Coronary artery (tissue), 2 donors: ENCODE measurements around the gene KAT2A.
A peak's percentile ranks its signal among the peaks of the same experiment; 100 is the strongest.

Source experiments
- DNase-seq: peaks from one replicate; pipeline ENCODE4 v3.0.0-alpha.2; 2017; ENCODE audit warnings: low spot score
- H3K27ac ChIP-seq, 2 donors: fragments of 200-600 bp; sonication (generic); one replicate each; pipeline ENCODE4 v1.5.1; 2016 to 2019
- H3K4me3 ChIP-seq: fragments of 200-600 bp; sonication (generic); 2 replicates; pipeline ENCODE4 v1.5.1; 2016; ENCODE audit warnings: mild to moderate bottlenecking, moderate library complexity
- TF ChIP-seq, protein P1 (sequence below): fragments of 200-600 bp; sonication (generic); IDR thresholded peaks from one replicate; pipeline ENCODE4 v1.5.1; 2019; ENCODE audit warnings: antibody characterized with exemption

KAT2A gene

GRCh38 chr17:42114118-42114517 lies 7.0 kb downstream of the KAT2A start:
- Histone ChIP-seq H3K27ac (no peak overlapping the region), H3K4me3 (no peak overlapping the region)
- TF ChIP-seq, protein P1, sequence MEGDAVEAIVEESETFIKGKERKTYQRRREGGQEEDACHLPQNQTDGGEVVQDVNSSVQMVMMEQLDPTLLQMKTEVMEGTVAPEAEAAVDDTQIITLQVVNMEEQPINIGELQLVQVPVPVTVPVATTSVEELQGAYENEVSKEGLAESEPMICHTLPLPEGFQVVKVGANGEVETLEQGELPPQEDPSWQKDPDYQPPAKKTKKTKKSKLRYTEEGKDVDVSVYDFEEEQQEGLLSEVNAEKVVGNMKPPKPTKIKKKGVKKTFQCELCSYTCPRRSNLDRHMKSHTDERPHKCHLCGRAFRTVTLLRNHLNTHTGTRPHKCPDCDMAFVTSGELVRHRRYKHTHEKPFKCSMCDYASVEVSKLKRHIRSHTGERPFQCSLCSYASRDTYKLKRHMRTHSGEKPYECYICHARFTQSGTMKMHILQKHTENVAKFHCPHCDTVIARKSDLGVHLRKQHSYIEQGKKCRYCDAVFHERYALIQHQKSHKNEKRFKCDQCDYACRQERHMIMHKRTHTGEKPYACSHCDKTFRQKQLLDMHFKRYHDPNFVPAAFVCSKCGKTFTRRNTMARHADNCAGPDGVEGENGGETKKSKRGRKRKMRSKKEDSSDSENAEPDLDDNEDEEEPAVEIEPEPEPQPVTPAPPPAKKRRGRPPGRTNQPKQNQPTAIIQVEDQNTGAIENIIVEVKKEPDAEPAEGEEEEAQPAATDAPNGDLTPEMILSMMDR: no peak
- no peak for DNase-seq

- TF ChIP-seq, protein P1: no peak
- Histone ChIP-seq H3K27ac (peak overlapping the region; percentile 88 to 96), H3K4me3 (no peak overlapping the region)
- no peak for DNase-seq
Measured at GRCh38 chr17:42113293-42114069, 7.7 kb downstream of the KAT2A start.

DNA sequence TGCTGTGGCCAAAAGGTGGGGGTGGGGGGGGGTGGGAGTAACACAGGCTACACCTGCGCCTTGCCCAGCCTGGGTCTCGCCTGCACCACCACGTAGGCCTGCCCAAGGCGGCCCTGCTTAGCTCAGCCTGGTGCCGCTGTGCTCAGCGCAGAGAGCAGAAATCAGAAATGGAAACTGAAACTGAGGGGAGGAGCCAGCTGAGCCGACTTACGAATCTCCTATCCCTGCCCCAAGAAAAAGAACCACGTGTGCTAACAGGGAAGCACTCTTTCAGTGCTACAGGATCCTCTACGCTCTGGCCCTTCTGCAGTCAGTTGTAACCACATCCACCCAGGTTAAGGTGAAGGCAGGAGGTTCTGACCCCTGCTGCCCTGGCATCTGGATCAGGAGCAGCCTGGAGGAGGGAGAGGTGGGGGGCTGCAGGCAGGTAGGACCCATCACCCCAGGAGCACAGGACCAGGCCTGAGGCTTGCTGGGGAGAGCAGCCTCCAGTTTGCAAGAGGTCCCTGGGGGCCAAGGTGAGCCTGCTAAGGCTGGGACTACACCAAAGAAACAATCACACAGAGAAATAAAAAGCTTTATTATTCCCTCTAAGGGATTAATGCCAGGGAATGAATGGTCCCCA lies 8.5 kb downstream of the KAT2A start, which contains the start of gene DHX58:
TSS of gene DHX58 (minus strand) at position 163 of the 625 bp plus-strand sequence. CDS start 822 bp downstream, outside the sequence.
- peak within 1 kb of the TSS; percentile 81 for H3K4me3 ChIP-seq
- peak within 1 kb of the TSS; percentile 88 to 96 for H3K27ac ChIP-seq
- DNase-seq: peak; percentile 86
- TF ChIP-seq, protein P1: no peak

DNA sequence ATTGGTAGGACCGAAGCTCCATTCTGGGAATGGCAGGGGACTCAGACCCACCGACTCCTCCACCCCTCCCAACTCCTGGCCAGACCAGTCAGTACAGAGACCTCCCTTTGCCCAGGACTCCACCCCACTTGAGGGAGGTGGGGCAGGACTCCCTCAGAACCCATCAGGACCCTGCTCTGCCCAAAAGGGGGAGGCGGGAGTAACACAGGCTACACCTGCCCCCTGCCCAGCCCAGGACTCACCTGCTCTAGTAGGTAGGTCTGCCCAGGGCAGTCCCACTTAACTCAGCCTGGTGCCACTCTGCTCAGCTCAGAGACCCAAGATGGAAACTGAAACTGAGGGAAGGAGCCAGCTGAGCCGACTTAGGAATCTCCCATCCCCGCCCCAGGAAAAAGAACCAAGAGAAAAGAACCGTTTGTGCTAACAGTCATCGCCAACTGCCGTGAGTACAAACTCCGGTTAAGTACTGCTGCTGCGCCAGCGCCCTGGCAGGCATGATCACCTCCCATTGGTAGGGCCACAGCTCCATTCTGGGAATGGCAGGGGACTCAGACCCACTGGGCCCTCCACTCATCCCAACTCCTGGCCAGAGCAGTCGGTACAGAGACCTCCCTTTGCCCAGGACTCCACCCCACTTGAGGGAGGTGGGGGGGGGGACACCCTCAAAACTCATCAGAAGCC lies 9.2 kb downstream of the KAT2A start:
- DNase-seq: no peak
- H3K4me3 ChIP-seq: peak overlapping the region; percentile 81
- TF ChIP-seq, protein P1: no peak
- peak overlapping the region; percentile 88 to 96 for H3K27ac ChIP-seq

DNA sequence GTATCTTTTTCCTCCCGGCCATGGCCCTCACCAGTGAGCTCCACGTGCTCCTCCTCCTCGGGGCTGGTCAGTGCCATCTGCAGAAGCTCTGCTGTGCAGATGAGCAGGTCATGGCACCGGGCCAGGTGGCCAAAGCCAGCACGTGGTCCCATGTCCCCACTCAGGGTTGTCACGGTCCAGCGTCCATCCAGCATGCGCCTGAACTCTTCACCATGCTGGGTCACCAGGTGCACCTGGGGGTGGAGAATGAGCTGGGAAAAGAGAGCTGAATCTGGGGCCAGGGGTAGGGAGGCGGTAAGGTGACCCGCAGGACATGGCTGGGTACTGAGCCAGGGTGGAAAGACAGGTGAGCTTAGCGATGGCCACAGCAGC lies 9.9 kb downstream of the KAT2A start:
- TF ChIP-seq, protein P1: no peak
- peak overlapping the region; percentile 81 for H3K4me3 ChIP-seq
- no peak for DNase-seq
- peak overlapping the region; percentile 88 to 96 for H3K27ac ChIP-seq

DNA sequence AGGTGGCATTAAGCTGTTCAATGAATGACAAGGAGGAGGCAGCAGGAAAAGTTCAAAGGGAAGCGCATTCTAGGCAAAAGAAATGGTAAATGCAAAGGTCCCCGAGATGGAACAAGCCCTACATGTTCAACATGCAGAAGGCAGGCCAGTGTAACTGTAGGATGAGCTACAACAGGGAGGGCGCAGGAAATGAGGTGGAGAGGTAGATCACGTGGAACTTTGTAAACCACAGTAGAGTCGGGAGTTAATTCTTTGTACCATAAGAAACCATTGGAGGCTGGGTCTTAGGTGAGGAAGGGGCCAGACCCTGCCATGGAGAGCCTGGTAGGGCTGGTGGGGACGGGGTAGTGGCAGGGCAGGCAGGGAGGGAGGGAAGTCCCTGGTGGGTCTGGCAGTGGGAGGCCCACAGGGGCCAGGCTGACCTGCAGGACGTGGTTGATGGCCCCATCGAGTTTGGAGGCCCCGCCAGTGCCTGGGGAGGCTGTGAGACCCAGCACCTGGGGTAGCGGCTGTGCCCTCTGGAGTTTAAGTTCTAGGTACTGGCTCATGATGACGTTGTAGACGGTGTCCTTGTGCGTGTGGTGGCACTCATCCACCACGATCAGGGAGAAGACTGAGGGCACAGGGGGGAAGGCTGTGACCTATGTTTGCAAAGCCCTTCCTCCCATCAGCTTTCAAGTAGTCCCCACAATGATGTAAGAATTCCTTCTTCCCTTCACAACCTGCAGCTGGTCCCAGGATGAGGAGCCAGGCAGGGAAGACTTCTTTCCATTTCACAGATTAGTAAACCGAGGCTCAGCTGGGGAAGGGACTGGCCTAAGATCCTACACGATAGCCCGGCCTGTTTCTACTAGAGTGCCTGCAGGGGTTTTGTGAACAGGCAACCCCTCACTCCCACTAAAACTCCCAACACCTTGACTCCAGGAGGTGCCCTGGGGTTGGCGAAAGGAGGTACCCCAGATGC lies 10.6 kb downstream of the KAT2A start:
- Histone ChIP-seq H3K27ac (peak overlapping the region in 1 of 2 donors; percentile 96), H3K4me3 (no peak overlapping the region)
- TF ChIP-seq, protein P1: no peak
- no peak for DNase-seq
